WTC11 (cell line): ENCODE data around the gene HDAC9. TPM values are rescaled to one million over a fixed set of nuclear protein-coding genes. Genes with fewer than 3 reads are reported as not detected.
"Not testable (repeated sequence)": the region's sequence is repeated elsewhere in the genome, so short reads cannot be mapped to it uniquely, and the experiment has no call there.

Source experiments
- ATAC-seq: fragments of 200-7000 bp; cut with Tn5 transposase; 2 replicates; pipeline ENCODE4 v1.10.0; 2021; ENCODE audit warnings: mild to moderate bottlenecking, moderate library complexity
- CTCF ChIA-PET: fragments of 300-600 bp; sonication (Branson Sonifier 250); formaldehyde crosslinking; loops from one replicate; lab custom pipeline; 2021; ENCODE audit warnings: antibody characterized with exemption; lab: Charles Lee
- POLR2A ChIA-PET: fragments of 350-600 bp; sonication (Branson Sonifier 250); formaldehyde crosslinking; loops from one replicate; lab custom pipeline; 2021; ENCODE audit warnings: antibody characterized with exemption; lab: Charles Lee
- DNase-seq: peaks from one replicate; pipeline ENCODE4 v3.0.0; 2021; ENCODE audit warnings: low spot score
- H3K27ac Mint-ChIP-seq: 2 replicates; pipeline ENCODE4 v1.8.0; 2021; ENCODE audit warnings: mixed read lengths
- H3K27me3 Mint-ChIP-seq: 2 replicates; pipeline ENCODE4 v1.8.0; 2021; ENCODE audit warnings: low read depth, mild to moderate bottlenecking, moderate library complexity, mixed read lengths
- H3K36me3 Mint-ChIP-seq: 2 replicates; pipeline ENCODE4 v1.8.0; 2021; ENCODE audit warnings: mixed read lengths
- H3K4me1 Mint-ChIP-seq: 2 replicates; pipeline ENCODE4 v1.8.0; 2022; ENCODE audit warnings: mixed read lengths
- H3K4me3 Mint-ChIP-seq: 2 replicates; pipeline ENCODE4 v1.8.0; 2021; ENCODE audit warnings: mild to moderate bottlenecking, moderate library complexity, mixed read lengths
- H3K9me3 Mint-ChIP-seq: 2 replicates; pipeline ENCODE4 v1.8.0; 2021; ENCODE audit warnings: mixed read lengths
- ARID4B ChIP-seq: sonication (generic); formaldehyde crosslinking; IDR thresholded peaks from 2 replicates; pipeline ENCODE4 v1.8.0; 2023; ENCODE audit warnings: missing genetic modification reagents, mild to moderate bottlenecking, borderline replicate concordance
- ATF1 ChIP-seq: sonication (generic); formaldehyde crosslinking; IDR thresholded peaks from 2 replicates; pipeline ENCODE4 v1.8.1; 2023; ENCODE audit warnings: mild to moderate bottlenecking, moderate library complexity, missing genetic modification reagents
- CREB1 ChIP-seq: sonication (generic); formaldehyde crosslinking; IDR thresholded peaks from 2 replicates; pipeline ENCODE4 v1.8.0; 2023; ENCODE audit warnings: mild to moderate bottlenecking, missing genetic modification reagents
- E2F4 ChIP-seq: sonication (generic); formaldehyde crosslinking; IDR thresholded peaks from 2 replicates; pipeline ENCODE4 v1.8.1; 2022; ENCODE audit warnings: low read depth, mild to moderate bottlenecking, moderate library complexity, missing genetic modification reagents, borderline replicate concordance
- ERG ChIP-seq: fragments of 250-450 bp; sonication (Bioruptor Pico); IDR thresholded peaks from 2 replicates; pipeline ENCODE4 v1.8.0; 2021; ENCODE audit warnings: mild to moderate bottlenecking
- ETV6 ChIP-seq: sonication (generic); formaldehyde crosslinking; IDR thresholded peaks from 2 replicates; pipeline ENCODE4 v1.8.1; 2022; ENCODE audit warnings: mild to moderate bottlenecking, missing genetic modification reagents
- FOXJ3 ChIP-seq: sonication (generic); formaldehyde crosslinking; IDR thresholded peaks from 2 replicates; pipeline ENCODE4 v1.9.0; 2021; ENCODE audit warnings: missing genetic modification reagents, mild to moderate bottlenecking, borderline replicate concordance
- HMGXB4 ChIP-seq: sonication (generic); formaldehyde crosslinking; IDR thresholded peaks from 2 replicates; pipeline ENCODE4 v1.8.1; 2023; ENCODE audit warnings: mild to moderate bottlenecking, moderate library complexity, missing genetic modification reagents
- IRF2 ChIP-seq: sonication (generic); formaldehyde crosslinking; IDR thresholded peaks from 2 replicates; pipeline ENCODE4 v1.8.0; 2022; ENCODE audit warnings: low read depth, missing genetic modification reagents, borderline replicate concordance
- MLX ChIP-seq: sonication (generic); formaldehyde crosslinking; IDR thresholded peaks from 2 replicates; pipeline ENCODE4 v1.8.1; 2023; ENCODE audit warnings: mild to moderate bottlenecking, missing genetic modification reagents, moderate library complexity
- NFE2L1 ChIP-seq: sonication (generic); formaldehyde crosslinking; IDR thresholded peaks from 2 replicates; pipeline ENCODE4 v1.8.1; 2023; ENCODE audit warnings: missing genetic modification reagents
- NFYB ChIP-seq: sonication (generic); formaldehyde crosslinking; conservative IDR thresholded peaks from 2 replicates; pipeline ENCODE4 v1.8.0; 2022; ENCODE audit warnings: low read depth, missing genetic modification reagents
- NR2C2 ChIP-seq: sonication (generic); formaldehyde crosslinking; IDR thresholded peaks from 2 replicates; pipeline ENCODE4 v1.8.0; 2022; ENCODE audit warnings: mild to moderate bottlenecking, missing genetic modification reagents
- SMAD4 ChIP-seq: sonication (generic); formaldehyde crosslinking; IDR thresholded peaks from 2 replicates; pipeline ENCODE4 v1.8.0; 2022; ENCODE audit warnings: mild to moderate bottlenecking, missing genetic modification reagents
- TEAD1 ChIP-seq: sonication (generic); formaldehyde crosslinking; IDR thresholded peaks from 2 replicates; pipeline ENCODE4 v1.8.0; 2022; ENCODE audit warnings: mild to moderate bottlenecking, missing genetic modification reagents
- TEAD4 ChIP-seq: sonication (generic); formaldehyde crosslinking; IDR thresholded peaks from 2 replicates; pipeline ENCODE4 v1.8.0; 2022; ENCODE audit warnings: mild to moderate bottlenecking, missing genetic modification reagents
- ZNF281 ChIP-seq: sonication (generic); formaldehyde crosslinking; IDR thresholded peaks from 2 replicates; pipeline ENCODE4 v1.8.0; 2023; ENCODE audit warnings: mild to moderate bottlenecking, missing genetic modification reagents
- ZNF416 ChIP-seq: fragments of 250-450 bp; sonication (Bioruptor Pico); IDR thresholded peaks from 2 replicates; pipeline ENCODE4 v1.9.0; 2021; ENCODE audit warnings: mild to moderate bottlenecking, inconsistent platforms
- ZNF671 ChIP-seq: fragments of 250-450 bp; sonication (Bioruptor Pico); IDR thresholded peaks from 2 replicates; pipeline ENCODE4 v1.8.0; 2021; ENCODE audit warnings: mild to moderate bottlenecking
- total RNA-seq: library from RNA; stranded (reverse); gene quantifications from 3 replicates; pipeline ENCODE4 v1.2.3, GENCODE V29; 2021

HDAC9 gene
- total RNA-seq, 1 experiment from 2014 or later = 18.8 TPM

GRCh38 chr7:18990700-18991099, 495.2 kb downstream of the HDAC9 start:
- H3K4me1 Mint-ChIP-seq, CTCF ChIA-PET, H3K27me3 Mint-ChIP-seq: not testable (repeated sequence)

GRCh38 chr7:18993933-18994668, 498.6 kb downstream of the HDAC9 start:
- DNase-seq = no peak
- Mint-ChIP-seq H3K4me3 (no peak overlapping the region), H3K4me1 (peaks cover 22% of the 10 kb centered on the region), H3K27me3 (no peaks in the 10 kb centered on the region)
- no peak for TF ChIP-seq NR2C2 (CRISPR knock-in tag)
- TF ChIP-seq ERG = no peak
- TF ChIP-seq E2F4 (CRISPR knock-in tag) = no peak
- no peak for TF ChIP-seq FOXJ3
- TF ChIP-seq MLX (CRISPR knock-in tag) = no peak
- TF ChIP-seq NFYB (CRISPR knock-in tag) = no peak
- no peak for TF ChIP-seq ZNF416 (CRISPR knock-in tag)
- no peak for TF ChIP-seq IRF2 (CRISPR knock-in tag)
- TF ChIP-seq ARID4B = no peak
- TF ChIP-seq, all 79 proteins: peak for 0
- Mint-ChIP-seq H3K36me3 (peaks cover 10% of the 10 kb centered on the region), H3K27ac (no peak overlapping the region), H3K9me3 (peaks cover 9% of the 10 kb centered on the region)
- no peak for ATAC-seq
- ChIA-PET POLR2A (no interaction called here), CTCF (no interaction called here)

More at GRCh38 chr7:18990700-18991099, 495.2 kb downstream of the HDAC9 start:
- H3K4me3 Mint-ChIP-seq, POLR2A ChIA-PET, H3K9me3 Mint-ChIP-seq, H3K27ac Mint-ChIP-seq, DNase-seq, ATAC-seq: not testable (repeated sequence)
- peaks cover 10% of the 10 kb centered on the region for H3K36me3 Mint-ChIP-seq

GRCh38 chr7:18995270-18995671, 499.7 kb downstream of the HDAC9 start:
- DNase-seq (no peak), ATAC-seq (no peak)
- Mint-ChIP-seq H3K27ac (no peak overlapping the region), H3K9me3 (peaks cover 9% of the 10 kb centered on the region), H3K36me3 (peaks cover 7% of the 10 kb centered on the region), H3K4me3 (no peak overlapping the region), H3K4me1 (peaks cover 19% of the 10 kb centered on the region), H3K27me3 (no peaks in the 10 kb centered on the region)
- ChIA-PET CTCF (no interaction called here), POLR2A (no interaction called here)
- TF ChIP-seq CREB1 (CRISPR knock-in tag) (no peak), TEAD1 (CRISPR knock-in tag) (no peak), SMAD4 (CRISPR knock-in tag) (no peak), ERG (no peak), HMGXB4 (CRISPR knock-in tag) (no peak), TEAD4 (CRISPR knock-in tag) (no peak), ATF1 (CRISPR knock-in tag) (no peak), ZNF671 (CRISPR knock-in tag) (no peak), NFE2L1 (CRISPR knock-in tag) (no peak), ETV6 (no peak), ZNF281 (CRISPR knock-in tag) (no peak)
